ENCODE results near the gene DCAF10.
A peak's percentile ranks its signal among the peaks of the same experiment; 100 is the strongest.
"Not testable (repeated sequence)": the region's sequence is repeated elsewhere in the genome, so short reads cannot be mapped to it uniquely, and the experiment has no call there.

Gene DCAF10

GRCh38 chr9:37800631-37801286, at the start of gene DCAF10:
TSS of gene DCAF10 (plus strand) at chr9:37800797. CDS start at chr9:37800867, 70 bp downstream.
- DNase-seq = peak; percentile 76 to 83

GRCh38 chr9:37751186-37751585, 49.4 kb upstream of the DCAF10 start:
- no peak for DNase-seq

GRCh38 chr9:37751704-37752103, 48.9 kb upstream of the DCAF10 start:
- DNase-seq = not testable (repeated sequence)

GRCh38 chr9:37752112-37752511, 48.5 kb upstream of the DCAF10 start:
- not testable (repeated sequence) for DNase-seq

GRCh38 chr9:37752642-37753488, 47.7 kb upstream of the DCAF10 start:
- DNase-seq = no peak

GRCh38 chr9:37753489-37754190, 47.0 kb upstream of the DCAF10 start, which contains the start of gene TRMT10B:
TSS of gene TRMT10B (plus strand) at chr9:37753805. CDS start at chr9:37761932, 8,127 bp downstream.
- DNase-seq = peak; percentile 80 to 82

- no peak for DNase-seq
Observed at GRCh38 chr9:37758747-37759146, 41.9 kb upstream of the DCAF10 start.

- no peak for DNase-seq
Observed at GRCh38 chr9:37760416-37761161, 40.0 kb upstream of the DCAF10 start.

- no peak for DNase-seq
Observed at GRCh38 chr9:37761511-37761910, 39.1 kb upstream of the DCAF10 start.

- not testable (repeated sequence) for DNase-seq
Observed at GRCh38 chr9:37765263-37765662, 35.3 kb upstream of the DCAF10 start.

GRCh38 chr9:37769306-37769705, 31.3 kb upstream of the DCAF10 start:
- no peak for DNase-seq

- no peak for DNase-seq
Observed at GRCh38 chr9:37769995-37770394, 30.6 kb upstream of the DCAF10 start.

- no peak for DNase-seq
Observed at GRCh38 chr9:37775216-37775919, 25.2 kb upstream of the DCAF10 start.

GRCh38 chr9:37776328-37776727, 24.3 kb upstream of the DCAF10 start:
- no peak for DNase-seq

- DNase-seq = no peak
Observed at GRCh38 chr9:37778534-37778933, 22.1 kb upstream of the DCAF10 start.

- no peak for DNase-seq
Observed at GRCh38 chr9:37784291-37784615, 16.3 kb upstream of the DCAF10 start.

- DNase-seq = peak; percentile 93 to 94
Observed at GRCh38 chr9:37784616-37785483, 15.7 kb upstream of the DCAF10 start, which contains the start of gene EXOSC3. TSS of gene EXOSC3 (minus strand) at chr9:37785064. CDS start at chr9:37785044, 20 bp downstream.

GRCh38 chr9:37787059-37787458, 13.5 kb upstream of the DCAF10 start:
- no peak for DNase-seq

GRCh38 chr9:37788332-37788731, 12.3 kb upstream of the DCAF10 start:
- DNase-seq = no peak

- DNase-seq = no peak
Observed at GRCh38 chr9:37790096-37790495, 10.5 kb upstream of the DCAF10 start.

- no peak for DNase-seq
Observed at GRCh38 chr9:37792122-37792521, 8.5 kb upstream of the DCAF10 start.

Measured in Kasumi-1 (cell line).